ENCODE data around the gene ALPK3.

The ALPK3 gene

GRCh38 chr15:84823282-84823878 lies 6.2 kb downstream of the ALPK3 start:
- DNase-seq (ENCODE audit: low read depth in 2 of 3, low spot score in 1 of 3) = no peak

- DNase-seq (ENCODE audit: low read depth in 2 of 3, low spot score in 1 of 3) = no peak
These were observed 7.3 kb downstream of the ALPK3 start for GRCh38 chr15:84824260-84825007.

GRCh38 chr15:84826369-84826823 lies 9.2 kb downstream of the ALPK3 start:
- DNase-seq (ENCODE audit: low read depth in 2 of 3, low spot score in 1 of 3) = no peak

- DNase-seq (ENCODE audit: low read depth in 2 of 3, low spot score in 1 of 3) = no peak
These were observed 10.1 kb downstream of the ALPK3 start for GRCh38 chr15:84827246-84827645.

- no peak for DNase-seq (ENCODE audit: low read depth in 2 of 3, low spot score in 1 of 3)
These were observed 11.1 kb downstream of the ALPK3 start for GRCh38 chr15:84828086-84828908.

- no peak for DNase-seq (ENCODE audit: low read depth in 2 of 3, low spot score in 1 of 3)
These were observed 12.3 kb downstream of the ALPK3 start for GRCh38 chr15:84829428-84829827.

- no peak for DNase-seq (ENCODE audit: low read depth in 2 of 3, low spot score in 1 of 3)
These were observed 12.9 kb downstream of the ALPK3 start for GRCh38 chr15:84830036-84830435.

- DNase-seq (ENCODE audit: low read depth in 2 of 3, low spot score in 1 of 3) = no peak
These were observed 13.9 kb downstream of the ALPK3 start for GRCh38 chr15:84831028-84831427.

- DNase-seq (ENCODE audit: low read depth in 2 of 3, low spot score in 1 of 3) = no peak
These were observed 14.5 kb downstream of the ALPK3 start for GRCh38 chr15:84831613-84832012.

GRCh38 chr15:84832448-84833040 lies 15.4 kb downstream of the ALPK3 start:
- DNase-seq (ENCODE audit: low read depth in 2 of 3, low spot score in 1 of 3) = no peak

GRCh38 chr15:84833447-84834228 lies 16.5 kb downstream of the ALPK3 start:
- no peak for DNase-seq (ENCODE audit: low read depth in 2 of 3, low spot score in 1 of 3)

- no peak for DNase-seq (ENCODE audit: low read depth in 2 of 3, low spot score in 1 of 3)
These were observed 17.2 kb downstream of the ALPK3 start for GRCh38 chr15:84834229-84834955.

GRCh38 chr15:84834969-84835368 lies 17.8 kb downstream of the ALPK3 start:
- DNase-seq (ENCODE audit: low read depth in 2 of 3, low spot score in 1 of 3) = no peak

GRCh38 chr15:84835661-84836337 lies 18.6 kb downstream of the ALPK3 start:
- DNase-seq (ENCODE audit: low read depth in 2 of 3, low spot score in 1 of 3) = no peak

GRCh38 chr15:84836844-84837243 lies 19.7 kb downstream of the ALPK3 start:
- DNase-seq (ENCODE audit: low read depth in 2 of 3, low spot score in 1 of 3) = no peak

- DNase-seq (ENCODE audit: low read depth in 2 of 3, low spot score in 1 of 3) = no peak
These were observed 22.6 kb downstream of the ALPK3 start for GRCh38 chr15:84839714-84840113.

GRCh38 chr15:84840255-84840654 lies 23.1 kb downstream of the ALPK3 start:
- DNase-seq (ENCODE audit: low read depth in 2 of 3, low spot score in 1 of 3) = no peak

GRCh38 chr15:84840741-84841429 lies 23.7 kb downstream of the ALPK3 start:
- DNase-seq (ENCODE audit: low read depth in 2 of 3, low spot score in 1 of 3) = no peak

- no peak for DNase-seq (ENCODE audit: low read depth in 2 of 3, low spot score in 1 of 3)
These were observed 25.6 kb downstream of the ALPK3 start for GRCh38 chr15:84842781-84843180.
